IMR-90 (cell line): ENCODE data around the gene LCAT. TPM values are rescaled to one million over a fixed set of nuclear protein-coding genes. Genes with fewer than 3 reads are reported as not detected.

Source experiments
- ATAC-seq: fragments of 200-7000 bp; cut with Tn5 transposase; 2 replicates; pipeline ENCODE4 v1.9.1; 2020; ENCODE audit warnings: low read depth, mild to moderate bottlenecking, moderate library complexity
- BruUV-seq: library from RNA; stranded (reverse); fragments of 400-500 nt; replicated peaks from 2 replicates; lab custom pipeline; 2021; lab: Mats Ljungman, UMichigan
- CTCF ChIA-PET: fragments of 300-600 bp; formaldehyde crosslinking; extraction: SDS; loops from one replicate; lab custom pipeline; 2021; ENCODE audit warnings: antibody characterized with exemption; lab: Yijun Ruan, JAX
- POLR2A ChIA-PET: fragments of 300-600 bp; sonication (Branson Sonifier 250); formaldehyde crosslinking; loops from one replicate; lab custom pipeline; 2022; ENCODE audit warnings: antibody characterized with exemption; ENCODE audit not compliant: unreplicated experiment; lab: Charles Lee
- DNase-seq: peaks from one replicate; pipeline ENCODE4 v3.0.0; 2013
- H2AFZ ChIP-seq: replicated peaks from 2 replicates; pipeline ENCODE3; 2013; ENCODE audit warnings: low read length, mild to moderate bottlenecking; ENCODE audit not compliant: poor library complexity
- H2AK5ac ChIP-seq: 2 replicates; pipeline ENCODE4 v1.6.1; 2013; ENCODE audit warnings: low read depth, low read length, inconsistent platforms
- H2AK9ac ChIP-seq: replicated peaks from 2 replicates; pipeline ENCODE3; 2013; ENCODE audit warnings: mild to moderate bottlenecking, low read depth, low read length, moderate library complexity; ENCODE audit not compliant: poor library complexity
- H2BK120ac ChIP-seq: 2 replicates; pipeline ENCODE4 v1.6.1; 2013; ENCODE audit warnings: low read depth, low read length, inconsistent platforms
- H2BK15ac ChIP-seq: 3 replicates; pipeline ENCODE4 v1.6.1; 2013; ENCODE audit warnings: low read depth, low read length, inconsistent platforms
- H2BK20ac ChIP-seq: 2 replicates; pipeline ENCODE4 v1.6.1; 2013; ENCODE audit warnings: low read depth, mild to moderate bottlenecking, inconsistent platforms, low read length, moderate library complexity
- H2BK5ac ChIP-seq: 2 replicates; pipeline ENCODE4 v1.6.1; 2013; ENCODE audit warnings: mild to moderate bottlenecking, low read depth, low read length, inconsistent platforms; ENCODE audit not compliant: poor library complexity, severe bottlenecking
- H3K14ac ChIP-seq: replicated peaks from 2 replicates; pipeline ENCODE4 v1.6.1; 2013; ENCODE audit warnings: low read depth, low read length, inconsistent platforms
- H3K18ac ChIP-seq: 2 replicates; pipeline ENCODE4 v1.6.1; 2013; ENCODE audit warnings: low read depth, low read length, control low read depth
- H3K23ac ChIP-seq: 2 replicates; pipeline ENCODE4 v1.6.1; 2013; ENCODE audit warnings: low read depth, low read length, inconsistent platforms
- H3K27ac ChIP-seq: 2 replicates; pipeline ENCODE4 v1.5.1; 2013; ENCODE audit warnings: mild to moderate bottlenecking, control low read depth, low read length; ENCODE audit not compliant: insufficient read depth
- H3K27me3 ChIP-seq: 2 replicates; pipeline ENCODE4 v1.6.1; 2013; ENCODE audit warnings: low read length; ENCODE audit not compliant: control insufficient read depth, insufficient read depth
- H3K36me3 ChIP-seq: 2 replicates; pipeline ENCODE4 v1.6.1; 2013; ENCODE audit warnings: low read length, mixed read lengths; ENCODE audit not compliant: control insufficient read depth, insufficient read depth
- H3K4ac ChIP-seq: 2 replicates; pipeline ENCODE4 v1.6.1; 2013; ENCODE audit warnings: low read depth, low read length, inconsistent platforms
- H3K4me1 ChIP-seq: 2 replicates; pipeline ENCODE4 v1.6.1; 2013; ENCODE audit warnings: low read length, mixed read lengths; ENCODE audit not compliant: control insufficient read depth, insufficient read depth
- H3K4me2 ChIP-seq: 2 replicates; pipeline ENCODE4 v1.6.1; 2013; ENCODE audit warnings: low read depth, mild to moderate bottlenecking, control low read depth, low read length, moderate library complexity
- H3K4me3 ChIP-seq: 2 replicates; pipeline ENCODE4 v1.5.1; 2013; ENCODE audit warnings: low read depth, mild to moderate bottlenecking, control low read depth, low read length, moderate library complexity; ENCODE audit not compliant: insufficient read depth
- H3K56ac ChIP-seq: 2 replicates; pipeline ENCODE4 v1.6.1; 2013; ENCODE audit warnings: low read length, inconsistent platforms; ENCODE audit not compliant: insufficient read depth; ENCODE audit errors: extremely low read depth
- H3K79me1 ChIP-seq, 2 experiments: 2 replicates each; pipeline ENCODE4 v1.6.1; 2013; ENCODE audit warnings: low read length in 2 of 2, inconsistent platforms in 1 of 2, low read depth in 1 of 2
- H3K9ac ChIP-seq: 2 replicates; pipeline ENCODE4 v1.6.1; 2013; ENCODE audit warnings: low read depth, low read length, control low read depth
- H3K9me1 ChIP-seq: 2 replicates; pipeline ENCODE4 v1.6.1; 2013; ENCODE audit warnings: low read length, inconsistent platforms; ENCODE audit not compliant: insufficient read depth
- H3K9me3 ChIP-seq: 2 replicates; pipeline ENCODE4 v1.6.1; 2013; ENCODE audit warnings: low read length; ENCODE audit not compliant: control insufficient read depth, insufficient read depth
- H4K20me1 ChIP-seq: 2 replicates; pipeline ENCODE4 v1.6.1; 2013; ENCODE audit warnings: low read length, inconsistent platforms; ENCODE audit not compliant: insufficient read depth
- H4K5ac ChIP-seq: 2 replicates; pipeline ENCODE4 v1.6.1; 2013; ENCODE audit warnings: mild to moderate bottlenecking, low read depth, low read length, control low read depth
- H4K8ac ChIP-seq, 2 experiments: 2 replicates each; pipeline ENCODE4 v1.6.1; 2013; ENCODE audit warnings: low read depth in 2 of 2, low read length in 2 of 2, control low read depth in 1 of 2, inconsistent platforms in 1 of 2
- H4K91ac ChIP-seq: 2 replicates; pipeline ENCODE4 v1.6.1; 2013; ENCODE audit warnings: low read depth, low read length, inconsistent platforms; ENCODE audit not compliant: insufficient read depth
- CEBPB ChIP-seq: IDR thresholded peaks from 2 replicates; pipeline ENCODE4 v1.6.1; 2012; ENCODE audit warnings: low read depth, low read length, improper control_type of control experiment
- CHD1 ChIP-seq: IDR thresholded peaks from 2 replicates; pipeline ENCODE4 v1.6.1; 2012; ENCODE audit warnings: low read depth, low read length, improper control_type of control experiment
- MAFK ChIP-seq: IDR thresholded peaks from 2 replicates; pipeline ENCODE4 v1.6.1; 2012; ENCODE audit warnings: low read depth, low read length, improper control_type of control experiment
- MAZ ChIP-seq: IDR thresholded peaks from 2 replicates; pipeline ENCODE4 v1.6.1; 2012; ENCODE audit warnings: low read depth, mild to moderate bottlenecking, low read length, improper control_type of control experiment, moderate library complexity, borderline replicate concordance
- SMC3 ChIP-seq: fragments of 150-350 bp; IDR thresholded peaks from 2 replicates; pipeline ENCODE4 v1.6.1; 2016; ENCODE audit warnings: low read depth, mild to moderate bottlenecking, antibody characterized with exemption, low read length, moderate library complexity
- WGBS, 2 experiments: methylation state at CpG; one replicate each; pipeline versions ENCODE4 v1.1.5 to v1.1.7; 2013; ENCODE audit warnings: missing lambda C conversion rate in 2 of 2; ENCODE audit not compliant: insufficient read length in 1 of 2; ENCODE audit errors: extremely low coverage in 2 of 2; 5-methylcytosine and 5-hydroxymethylcytosine counted together
- dilution Hi-C: fragments of 300-500 bp; cut with HindIII; formaldehyde crosslinking; loops from one replicate; pipeline ENCODE4 v1.14.3; 2018; ENCODE audit warnings: low sequenced_read_pairs; ENCODE audit not compliant: unreplicated experiment
- in situ Hi-C: fragments of 300-500 bp; cut with MboI; formaldehyde crosslinking; loops from 3 replicates; pipeline ENCODE4 v1.14.3; 2019; ENCODE audit warnings: low sequenced_read_pairs, inconsistent platforms, mixed read lengths
- intact Hi-C: fragments of 100-400 bp; cut with micrococcal nuclease; formaldehyde crosslinking; loops from 2 replicates; pipeline ENCODE4 v1.10.0; 2022
- polyA plus RNA-seq, 3 experiments: library from polyadenylated mRNA; depleted of rRNA; stranded (reverse); fragments of >200 nt; gene quantifications; 2 replicates each; pipeline ENCODE4 v1.2.3, GENCODE V29; 2012; ENCODE audit warnings: low replicate concordance in 1 of 3
- total RNA-seq: library from RNA; depleted of rRNA; stranded (reverse); fragments of >200 nt; gene quantifications from 2 replicates; pipeline ENCODE4 v1.2.3, GENCODE V29; 2012
- TF ChIP-seq, protein P1 (sequence below): fragments of 150-350 bp; IDR thresholded peaks from 2 replicates; pipeline ENCODE4 v1.6.1; 2017; ENCODE audit warnings: mild to moderate bottlenecking, antibody characterized with exemption, low read length, low read depth

LCAT gene
- total and polyA plus RNA-seq, 2 of the 4 experiments (the other 2 are of a cell fraction) = 1.4 to 18.8 TPM

DNA sequence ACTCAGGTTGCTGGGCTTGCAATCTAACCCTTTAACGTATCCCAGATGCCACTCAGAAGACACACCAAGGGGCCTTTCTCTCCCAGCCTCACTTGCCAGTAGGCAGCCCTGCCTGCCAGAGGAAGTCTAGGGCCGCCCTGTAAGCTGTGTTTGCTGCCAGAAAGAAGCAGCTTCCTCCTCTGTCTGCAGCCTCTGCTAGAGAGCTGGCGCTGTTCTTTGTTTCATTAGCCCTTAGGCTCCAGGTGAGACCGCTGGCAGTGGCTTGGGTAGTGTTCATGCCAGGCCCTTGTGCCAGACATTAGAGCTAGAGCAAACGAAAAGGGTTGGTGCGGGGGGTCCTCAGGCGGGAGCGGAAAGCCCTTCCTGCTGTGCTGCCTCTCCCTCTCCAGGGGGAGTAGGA is 21.2 kb downstream of the LCAT start:
- in situ Hi-C loops (no loop called here), dilution Hi-C loops (no loop called here), intact Hi-C loops (no loop called here)
- CTCF ChIA-PET = interaction anchor here (0.8 kb wide), 1 partner anchor 39 kb away, joined by 3 read pairs; no protein-coding TSS in a partner anchor
- Histone ChIP-seq H4K5ac (no peak overlapping the region), H3K9me1 (peaks cover 13% of the 10 kb centered on the region), H3K56ac (no peak overlapping the region), H2BK5ac (no peak overlapping the region), H3K4me2 (no peak overlapping the region), H2AFZ (no peak overlapping the region), H3K23ac (no peak overlapping the region), H3K27me3 (no peaks in the 10 kb centered on the region), H3K79me1 (peaks cover 19 to 70% of the 10 kb centered on the region in 2 experiments), H2BK15ac (no peak overlapping the region), H2BK120ac (no peak overlapping the region), H4K91ac (no peak overlapping the region), H3K4ac (no peak overlapping the region), H3K4me1 (peaks cover 3% of the 10 kb centered on the region), H3K9me3 (no peaks in the 10 kb centered on the region), H3K36me3 (peaks cover 22% of the 10 kb centered on the region), H2AK9ac (no peak overlapping the region), H2BK20ac (no peak overlapping the region), H3K18ac (no peak overlapping the region), H3K9ac (no peak overlapping the region), H4K20me1 (peaks cover 74% of the 10 kb centered on the region), H3K27ac (no peak overlapping the region), H2AK5ac (no peak overlapping the region), H3K4me3 (no peak overlapping the region), H3K14ac (no peak overlapping the region), H4K8ac (no peak overlapping the region)
- TF ChIP-seq, protein P1, sequence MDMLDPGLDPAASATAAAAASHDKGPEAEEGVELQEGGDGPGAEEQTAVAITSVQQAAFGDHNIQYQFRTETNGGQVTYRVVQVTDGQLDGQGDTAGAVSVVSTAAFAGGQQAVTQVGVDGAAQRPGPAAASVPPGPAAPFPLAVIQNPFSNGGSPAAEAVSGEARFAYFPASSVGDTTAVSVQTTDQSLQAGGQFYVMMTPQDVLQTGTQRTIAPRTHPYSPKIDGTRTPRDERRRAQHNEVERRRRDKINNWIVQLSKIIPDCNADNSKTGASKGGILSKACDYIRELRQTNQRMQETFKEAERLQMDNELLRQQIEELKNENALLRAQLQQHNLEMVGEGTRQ = no peak
- TF ChIP-seq CEBPB (no peak), SMC3 (no peak), MAFK (no peak), CHD1 (no peak), MAZ (no peak)
- no CpG with 5 or more reads among the region's 8 CpGs for WGBS, 2 experiments
- no peak for ATAC-seq
- no peak for DNase-seq
- BruUV-seq = no TSS peak
- POLR2A ChIA-PET = no interaction called here
